ENCODE results near the gene GPR149.

DNA sequence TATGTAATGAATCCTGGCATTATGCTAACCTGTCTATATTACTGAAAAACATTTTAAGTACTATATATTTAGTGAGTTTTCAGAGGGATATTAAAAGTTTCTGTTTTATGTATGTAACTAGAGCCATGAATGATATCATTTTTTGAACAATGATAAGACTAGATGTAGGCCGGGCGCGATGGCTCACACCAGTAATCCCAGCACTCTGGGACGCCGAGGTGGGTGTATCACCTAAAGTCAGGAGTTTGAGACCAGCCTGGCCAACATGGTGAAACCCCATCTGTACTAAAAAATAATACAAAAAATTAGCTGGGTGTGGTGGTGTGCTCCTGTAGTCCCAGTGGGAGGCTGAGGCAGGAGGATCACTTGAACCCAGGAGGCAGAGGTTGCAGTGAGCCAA lies 139.8 kb downstream of the GPR149 start:
- TF ChIP-seq ZNF565 (CRISPR knock-in tag; conservative IDR thresholded peaks at IDR 0.05; ENCODE audit: low read depth), result no peak
- TF ChIP-seq SNAI2 (CRISPR knock-in tag; IDR thresholded peaks at IDR 0.05), result no peak
- TF ChIP-seq CSDC2 (CRISPR knock-in tag; IDR thresholded peaks at IDR 0.05), result no peak
- no peak for TF ChIP-seq BACH2 (CRISPR knock-in tag; IDR thresholded peaks at IDR 0.05; ENCODE audit: borderline replicate concordance)
- no peak for TF ChIP-seq PPARA (CRISPR knock-in tag; IDR thresholded peaks at IDR 0.05; ENCODE audit: borderline replicate concordance)
- TF ChIP-seq, protein P1, sequence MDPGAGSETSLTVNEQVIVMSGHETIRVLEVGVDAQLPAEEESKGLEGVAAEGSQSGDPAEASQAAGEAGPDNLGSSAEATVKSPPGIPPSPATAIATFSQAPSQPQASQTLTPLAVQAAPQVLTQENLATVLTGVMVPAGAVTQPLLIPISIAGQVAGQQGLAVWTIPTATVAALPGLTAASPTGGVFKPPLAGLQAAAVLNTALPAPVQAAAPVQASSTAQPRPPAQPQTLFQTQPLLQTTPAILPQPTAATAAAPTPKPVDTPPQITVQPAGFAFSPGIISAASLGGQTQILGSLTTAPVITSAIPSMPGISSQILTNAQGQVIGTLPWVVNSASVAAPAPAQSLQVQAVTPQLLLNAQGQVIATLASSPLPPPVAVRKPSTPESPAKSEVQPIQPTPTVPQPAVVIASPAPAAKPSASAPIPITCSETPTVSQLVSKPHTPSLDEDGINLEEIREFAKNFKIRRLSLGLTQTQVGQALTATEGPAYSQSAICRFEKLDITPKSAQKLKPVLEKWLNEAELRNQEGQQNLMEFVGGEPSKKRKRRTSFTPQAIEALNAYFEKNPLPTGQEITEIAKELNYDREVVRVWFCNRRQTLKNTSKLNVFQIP (CRISPR knock-in tag; IDR thresholded peaks at IDR 0.05; ENCODE audit: borderline replicate concordance, low read depth), result no peak
- TF ChIP-seq, protein P2, sequence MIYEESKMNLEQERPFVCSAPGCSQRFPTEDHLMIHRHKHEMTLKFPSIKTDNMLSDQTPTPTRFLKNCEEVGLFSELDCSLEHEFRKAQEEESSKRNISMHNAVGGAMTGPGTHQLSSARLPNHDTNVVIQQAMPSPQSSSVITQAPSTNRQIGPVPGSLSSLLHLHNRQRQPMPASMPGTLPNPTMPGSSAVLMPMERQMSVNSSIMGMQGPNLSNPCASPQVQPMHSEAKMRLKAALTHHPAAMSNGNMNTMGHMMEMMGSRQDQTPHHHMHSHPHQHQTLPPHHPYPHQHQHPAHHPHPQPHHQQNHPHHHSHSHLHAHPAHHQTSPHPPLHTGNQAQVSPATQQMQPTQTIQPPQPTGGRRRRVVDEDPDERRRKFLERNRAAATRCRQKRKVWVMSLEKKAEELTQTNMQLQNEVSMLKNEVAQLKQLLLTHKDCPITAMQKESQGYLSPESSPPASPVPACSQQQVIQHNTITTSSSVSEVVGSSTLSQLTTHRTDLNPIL (CRISPR knock-in tag; IDR thresholded peaks at IDR 0.05; ENCODE audit: low read depth), result no peak
- TF ChIP-seq RARB (CRISPR knock-in tag; IDR thresholded peaks at IDR 0.05), result no peak
- TF ChIP-seq ZNF8 (CRISPR knock-in tag; IDR thresholded peaks at IDR 0.05), result no peak
- no peak for TF ChIP-seq ZC3H10 (CRISPR knock-in tag; IDR thresholded peaks at IDR 0.05)
- no peak for TF ChIP-seq ARNTL (CRISPR knock-in tag; IDR thresholded peaks at IDR 0.05; ENCODE audit: borderline replicate concordance, low read depth)

Data from SK-N-SH treated with all-trans-retinoic acid at 6 μM for 48 hours (cell line).